Kidney epithelial cell (primary cell): ENCODE measurements around the gene SEMA3G. TPM values are rescaled to one million over a fixed set of nuclear protein-coding genes. Genes with fewer than 3 reads are reported as not detected.

ENCODE experiments used
- DNase-seq: peaks from one replicate; pipeline ENCODE4 v3.0.0-alpha.2; 2010; ENCODE audit warnings: low read depth
- H3K27me3 ChIP-seq: 2 replicates; pipeline ENCODE4 v1.6.0; 2011; ENCODE audit warnings: low read length; ENCODE audit not compliant: control insufficient read depth, insufficient read depth
- H3K36me3 ChIP-seq: 2 replicates; pipeline ENCODE4 v1.5.1; 2011; ENCODE audit warnings: low read length; ENCODE audit not compliant: control insufficient read depth, insufficient read depth
- H3K4me3 ChIP-seq: 2 replicates; pipeline ENCODE4 v1.5.1; 2011; ENCODE audit warnings: low read depth, mild to moderate bottlenecking, control low read depth, low read length
- CTCF ChIP-seq: IDR thresholded peaks from 2 replicates; pipeline ENCODE4 v1.5.1; 2011; ENCODE audit warnings: mild to moderate bottlenecking, moderate library complexity, low read length, control low read depth, inconsistent platforms; ENCODE audit not compliant: insufficient read depth, poor library complexity, severe bottlenecking
- total RNA-seq: library from RNA; depleted of rRNA; stranded (reverse); fragments of >200 nt; gene quantifications from 2 replicates; pipeline ENCODE4 v1.2.3, GENCODE V29; 2015

The SEMA3G gene
- total RNA-seq, 1 donor from 2014 or later, result 0.21 TPM

GRCh38 chr3:52472239-52473000 lies 27.5 kb upstream of the SEMA3G start:
- H3K4me3 ChIP-seq, result no peak overlapping the region
- no peak for TF ChIP-seq CTCF
- DNase-seq, result no peak
- H3K27me3 ChIP-seq, result no peaks in the 10 kb centered on the region
- H3K36me3 ChIP-seq, result peaks cover 14% of the 10 kb centered on the region

- Histone ChIP-seq H3K36me3 (peaks cover 15% of the 10 kb centered on the region), H3K27me3 (no peaks in the 10 kb centered on the region), H3K4me3 (no peak overlapping the region)
- peak; percentile 73 for TF ChIP-seq CTCF
- DNase-seq, result no peak
Observed at GRCh38 chr3:52471371-52472238, 26.7 kb upstream of the SEMA3G start.

- Histone ChIP-seq H3K36me3 (peaks cover 13% of the 10 kb centered on the region), H3K27me3 (no peaks in the 10 kb centered on the region), H3K4me3 (no peak overlapping the region)
- DNase-seq, result no peak
- no peak for TF ChIP-seq CTCF
Observed at GRCh38 chr3:52470920-52471319, 26.0 kb upstream of the SEMA3G start.

GRCh38 chr3:52469001-52469400 lies 24.1 kb upstream of the SEMA3G start:
- H3K27me3 ChIP-seq, result no peaks in the 10 kb centered on the region
- no peak for TF ChIP-seq CTCF
- H3K36me3 ChIP-seq, result peaks cover 13% of the 10 kb centered on the region
- DNase-seq, result no peak
- H3K4me3 ChIP-seq, result no peak overlapping the region

GRCh38 chr3:52468336-52468735 lies 23.4 kb upstream of the SEMA3G start:
- no peaks in the 10 kb centered on the region for H3K27me3 ChIP-seq
- H3K36me3 ChIP-seq, result peaks cover 10% of the 10 kb centered on the region
- H3K4me3 ChIP-seq, result no peak overlapping the region
- no peak for DNase-seq
- TF ChIP-seq CTCF, result no peak
